Stimulated activated CD8-positive, alpha-beta memory T cell treated with anti-CD3 and anti-CD28 coated beads, Interleukin-12 subunit alpha, Interleukin-12 subunit beta, amount 100 ng/mL, for 24 hours (primary cell): ENCODE data around the gene GBF1.
"Not testable (repeated sequence)": the region's sequence is repeated elsewhere in the genome, so short reads cannot be mapped to it uniquely, and the experiment has no call there.

Experiments
- DNase-seq: peaks from one replicate; pipeline ENCODE4 v3.0.0-alpha.2; 2020; ENCODE audit errors: extremely low read depth

Gene GBF1

GRCh38 chr10:102301332-102301731 lies 56.0 kb downstream of the GBF1 start:
- DNase-seq, result not testable (repeated sequence)

- no peak for DNase-seq
Observed at GRCh38 chr10:102302611-102303010, 57.3 kb downstream of the GBF1 start.

- DNase-seq, result no peak
Observed at GRCh38 chr10:102306006-102306405, 60.7 kb downstream of the GBF1 start.

- DNase-seq, result no peak
Observed at GRCh38 chr10:102306710-102307109, 61.4 kb downstream of the GBF1 start.

- DNase-seq, result not testable (repeated sequence)
Observed at GRCh38 chr10:102308318-102308717, 63.0 kb downstream of the GBF1 start.

GRCh38 chr10:102309236-102309635 lies 63.9 kb downstream of the GBF1 start:
- no peak for DNase-seq

- no peak for DNase-seq
Observed at GRCh38 chr10:102309916-102310315, 64.6 kb downstream of the GBF1 start.

- DNase-seq, result no peak
Observed at GRCh38 chr10:102310361-102311024, 65.2 kb downstream of the GBF1 start.

- no peak for DNase-seq
Observed at GRCh38 chr10:102311025-102311420, 65.7 kb downstream of the GBF1 start.

GRCh38 chr10:102312683-102313082 lies 67.4 kb downstream of the GBF1 start:
- no peak for DNase-seq

- no peak for DNase-seq
Observed at GRCh38 chr10:102313221-102313896, 68.0 kb downstream of the GBF1 start.

GRCh38 chr10:102314801-102315200 lies 69.5 kb downstream of the GBF1 start:
- no peak for DNase-seq

GRCh38 chr10:102316421-102316820 lies 71.1 kb downstream of the GBF1 start:
- no peak for DNase-seq

GRCh38 chr10:102322914-102323313 lies 77.6 kb downstream of the GBF1 start:
- no peak for DNase-seq

- no peak for DNase-seq
Observed at GRCh38 chr10:102324061-102324460, 78.7 kb downstream of the GBF1 start.

- DNase-seq, result no peak
Observed at GRCh38 chr10:102326031-102326430, 80.7 kb downstream of the GBF1 start.

GRCh38 chr10:102327002-102327401 lies 81.7 kb downstream of the GBF1 start:
- DNase-seq, result no peak

GRCh38 chr10:102327641-102328040 lies 82.3 kb downstream of the GBF1 start:
- DNase-seq, result no peak

GRCh38 chr10:102332772-102333171 lies 87.4 kb downstream of the GBF1 start:
- DNase-seq, result no peak

- DNase-seq, result no peak
Observed at GRCh38 chr10:102334101-102334500, 88.8 kb downstream of the GBF1 start.

- DNase-seq, result no peak
Observed at GRCh38 chr10:102335184-102335583, 89.9 kb downstream of the GBF1 start.

- DNase-seq, result no peak
Observed at GRCh38 chr10:102341038-102341688, 95.8 kb downstream of the GBF1 start.

GRCh38 chr10:102342458-102342857 lies 97.1 kb downstream of the GBF1 start:
- DNase-seq, result no peak
